Dendritic cell treated with granulocyte-macrophage colony-stimulating factor and Interleukin-4, amounts not matched to agents 40 ng/mL and 50 ng/mL, for 4 days (primary cell): ENCODE data around the gene TXNDC17.
"Not testable (repeated sequence)": the region's sequence is repeated elsewhere in the genome, so short reads cannot be mapped to it uniquely, and the experiment has no call there.

Source experiments
- H3K27ac Mint-ChIP-seq: one replicate; pipeline ENCODE4 v1.8.0; 2022; ENCODE audit warnings: mild to moderate bottlenecking, mixed read lengths
- H3K27me3 Mint-ChIP-seq: one replicate; pipeline ENCODE4 v1.8.0; 2022; ENCODE audit warnings: mild to moderate bottlenecking, mixed read lengths
- H3K36me3 Mint-ChIP-seq: one replicate; pipeline ENCODE4 v1.8.0; 2022; ENCODE audit warnings: low read depth, mixed read lengths
- H3K4me1 Mint-ChIP-seq: one replicate; pipeline ENCODE4 v1.8.0; 2022; ENCODE audit warnings: low read depth, mixed read lengths
- H3K4me3 Mint-ChIP-seq: one replicate; pipeline ENCODE4 v1.8.0; 2022; ENCODE audit warnings: mild to moderate bottlenecking, moderate library complexity, mixed read lengths
- H3K9me3 Mint-ChIP-seq: one replicate; pipeline ENCODE4 v1.8.0; 2022; ENCODE audit warnings: mixed read lengths
- intact Hi-C: fragments of 100-400 bp; cut with micrococcal nuclease; formaldehyde crosslinking; loops from one replicate; pipeline ENCODE4 v1.15.0; 2022

The TXNDC17 gene

DNA sequence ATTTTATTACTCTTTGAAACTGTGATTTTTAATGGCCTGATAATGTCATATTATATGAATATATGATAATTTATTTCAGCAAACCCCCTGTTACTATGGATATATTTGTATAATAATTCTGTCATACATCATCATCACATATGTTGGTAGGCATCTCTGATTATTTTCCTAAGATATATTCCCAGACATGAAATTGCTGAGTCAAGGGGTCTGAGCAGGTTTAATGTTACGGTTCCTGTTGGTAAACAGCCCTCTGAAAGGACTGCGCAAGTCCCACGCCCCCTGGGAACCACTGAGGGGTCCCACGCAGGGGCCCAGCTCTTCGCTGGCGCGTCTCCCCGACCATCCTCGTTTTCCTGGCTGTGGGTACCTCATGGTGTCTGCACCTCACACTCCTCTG lies 48.1 kb downstream of the TXNDC17 start:
- Mint-ChIP-seq H3K9me3 (no peaks in the 10 kb centered on the region), H3K27me3 (peaks cover 54% of the 10 kb centered on the region), H3K27ac (no peak overlapping the region), H3K4me3 (no peak overlapping the region), H3K36me3 (no peaks in the 10 kb centered on the region), H3K4me1 (no peaks in the 10 kb centered on the region)
- intact Hi-C loops, result no loop called here

DNA sequence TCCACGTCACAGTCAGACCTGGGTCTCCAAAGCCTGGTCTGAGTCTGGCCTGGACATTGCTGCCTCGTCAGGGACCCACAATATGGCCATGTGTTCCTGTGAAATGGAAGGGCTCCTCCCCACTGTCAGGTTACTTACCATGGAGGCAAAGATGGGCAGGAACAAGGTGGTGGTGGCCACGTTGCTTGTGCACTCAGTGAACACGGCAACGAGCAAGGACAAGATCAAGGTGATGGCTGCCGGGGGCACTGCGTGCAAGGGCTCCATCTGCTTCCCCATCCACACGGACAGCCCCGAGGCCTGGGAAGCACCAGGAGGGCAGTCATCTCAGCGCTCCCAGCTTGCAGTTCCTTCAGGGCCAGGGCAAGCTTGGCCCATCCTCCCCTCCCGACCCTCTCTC lies 49.8 kb downstream of the TXNDC17 start:
- Mint-ChIP-seq H3K27me3 (peaks cover 52% of the 10 kb centered on the region), H3K9me3 (no peaks in the 10 kb centered on the region), H3K27ac (no peak overlapping the region), H3K4me3 (no peak overlapping the region), H3K4me1 (no peaks in the 10 kb centered on the region), H3K36me3 (no peaks in the 10 kb centered on the region)
- intact Hi-C loops, result no loop called here

DNA sequence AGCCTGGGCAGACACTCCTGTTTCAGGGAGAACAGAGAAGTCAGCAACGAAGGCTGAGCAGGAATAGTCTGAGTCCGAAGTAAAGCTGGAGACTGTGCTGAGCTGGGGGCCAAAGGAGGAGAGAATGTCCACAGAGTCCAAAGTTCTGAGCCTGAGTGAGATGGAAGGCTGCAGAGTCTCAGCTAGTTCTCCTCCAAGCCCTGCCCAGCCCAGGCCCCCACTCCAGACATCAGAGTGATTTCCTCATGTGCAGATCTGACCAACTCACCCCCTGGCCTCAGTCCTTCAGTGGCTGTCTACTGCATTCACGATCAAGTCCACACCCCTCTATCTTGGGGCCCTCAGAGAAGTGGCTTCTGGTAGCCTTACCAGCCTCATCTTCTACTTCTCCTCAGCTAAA lies 50.7 kb downstream of the TXNDC17 start:
- Mint-ChIP-seq H3K4me1 (no peaks in the 10 kb centered on the region), H3K27me3 (peaks cover 56% of the 10 kb centered on the region), H3K9me3 (no peaks in the 10 kb centered on the region), H3K4me3 (no peak overlapping the region), H3K27ac (no peak overlapping the region), H3K36me3 (no peaks in the 10 kb centered on the region)
- intact Hi-C loops, result no loop called here

DNA sequence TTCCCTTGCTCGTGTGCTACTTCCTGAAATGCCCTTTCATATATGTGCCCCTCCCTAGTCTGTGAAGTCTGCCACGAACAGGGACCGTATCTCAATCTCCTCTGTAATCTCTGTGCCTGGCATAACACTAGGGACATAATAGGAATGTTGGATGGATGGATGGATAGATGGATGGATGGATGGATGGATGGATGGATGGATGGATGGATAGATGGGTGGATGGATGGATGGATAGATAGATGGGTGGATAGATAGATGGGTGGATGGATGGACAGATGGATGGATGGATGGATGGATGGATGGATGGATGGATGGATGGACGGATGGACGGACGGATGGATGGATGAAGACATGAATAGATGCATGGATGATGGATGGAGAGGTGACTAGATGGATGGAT lies 51.1 kb downstream of the TXNDC17 start:
- H3K9me3 Mint-ChIP-seq, H3K4me3 Mint-ChIP-seq, H3K27ac Mint-ChIP-seq, intact Hi-C loops, H3K36me3 Mint-ChIP-seq, H3K4me1 Mint-ChIP-seq: not testable (repeated sequence)
- peaks cover 52% of the 10 kb centered on the region for H3K27me3 Mint-ChIP-seq
